B cell (primary cell): ENCODE results near the gene PTGDR2. TPM values are rescaled to one million over a fixed set of nuclear protein-coding genes. Genes with fewer than 3 reads are reported as not detected.

ENCODE experiments used
- ATAC-seq: fragments of 200-7000 bp; cut with Tn5 transposase; one replicate; pipeline ENCODE4 v1.10.0; 2021; ENCODE audit warnings: low read depth, mild to moderate bottlenecking, moderate number of reproducible peaks, moderate library complexity
- CTCF ChIA-PET: fragments of 350-600 bp; sonication (Branson Sonifier 250); formaldehyde crosslinking; loops from one replicate; lab custom pipeline; 2021; ENCODE audit warnings: antibody characterized with exemption, inconsistent platforms; lab: Charles Lee
- POLR2A ChIA-PET: fragments of 350-600 bp; sonication (Branson Sonifier 250); formaldehyde crosslinking; loops from one replicate; lab custom pipeline; 2021; ENCODE audit warnings: antibody characterized with exemption; lab: Charles Lee
- DNase-seq: peaks from one replicate; pipeline ENCODE4 v3.0.0; 2013
- H2AFZ ChIP-seq: 2 replicates; pipeline ENCODE4 v1.6.1; 2012; ENCODE audit warnings: mild to moderate bottlenecking, low read depth, low read length; ENCODE audit not compliant: insufficient read depth, poor library complexity, severe bottlenecking
- H3K27ac ChIP-seq, 2 donors: 1 replicate in 1 of 2; 2 replicates in 1 of 2; pipeline ENCODE4 v1.5.1; 2012 to 2013; ENCODE audit warnings: low read length in 2 of 2, mild to moderate bottlenecking in 2 of 2, moderate library complexity in 1 of 2
- H3K27me3 ChIP-seq, 4 experiments: fragments of 200-600 bp in 1 of 4; sonication (generic) in 1 of 4; replicated peaks in 1 of 4; 1 replicate in 2 of 4; 2 replicates in 2 of 4; pipeline versions ENCODE4 v1.6.1 to v1.7.0; 2013 to 2016; ENCODE audit warnings: low read length in 3 of 4, mild to moderate bottlenecking in 2 of 4, mixed read lengths in 1 of 4, moderate library complexity in 1 of 4; ENCODE audit not compliant: insufficient read depth in 4 of 4, control insufficient read depth in 3 of 4; ENCODE audit errors: control extremely low read depth in 1 of 4
- H3K36me3 ChIP-seq, 2 experiments: replicated peaks in 1 of 2; 1 replicate in 1 of 2; 2 replicates in 1 of 2; pipeline versions ENCODE4 v1.6.1 to v1.7.1; 2013; ENCODE audit warnings: low read length in 1 of 2; ENCODE audit not compliant: insufficient read depth in 2 of 2, control insufficient read depth in 1 of 2; ENCODE audit errors: control extremely low read depth in 1 of 2, extremely low read depth in 1 of 2
- H3K4me1 ChIP-seq, 2 donors: fragments of 200-600 bp in 1 of 2; sonication (generic) in 1 of 2; 1 replicate in 1 of 2; 2 replicates in 1 of 2; pipeline versions ENCODE4 v1.5.1 to v1.6.1; 2013 to 2017; ENCODE audit warnings: low read length in 2 of 2; ENCODE audit not compliant: control insufficient read depth in 2 of 2, insufficient read depth in 2 of 2
- H3K4me2 ChIP-seq: replicated peaks from 2 replicates; pipeline ENCODE3; 2012; ENCODE audit warnings: mild to moderate bottlenecking, low read depth, low read length; ENCODE audit not compliant: poor library complexity, severe bottlenecking
- H3K4me3 ChIP-seq, 5 experiments: fragments of 200-600 bp in 1 of 5; sonication (generic) in 1 of 5; 1 replicate in 3 of 5; 2 replicates in 2 of 5; pipeline versions ENCODE4 v1.5.1 to v1.7.0; 2011 to 2016; ENCODE audit warnings: low read length in 4 of 5, mild to moderate bottlenecking in 4 of 5, low read depth in 2 of 5, control low read depth in 1 of 5, moderate library complexity in 1 of 5; ENCODE audit not compliant: insufficient read depth in 1 of 5; ENCODE audit errors: control extremely low read depth in 1 of 5, extremely low read depth in 1 of 5
- H3K79me2 ChIP-seq: fragments of 200-600 bp; sonication (generic); one replicate; pipeline ENCODE4 v1.6.0; 2016; ENCODE audit warnings: low read length; ENCODE audit not compliant: control insufficient read depth, insufficient read depth
- H3K9ac ChIP-seq: fragments of 200-600 bp; sonication (generic); 2 replicates; pipeline ENCODE4 v1.6.1; 2017; ENCODE audit warnings: mild to moderate bottlenecking, low read length, moderate library complexity
- H3K9me3 ChIP-seq, 3 donors: one replicate each; pipeline versions ENCODE4 v1.6.1 to v1.7.1; 2013; ENCODE audit warnings: low read length in 2 of 3; ENCODE audit not compliant: control insufficient read depth in 2 of 3, insufficient read depth in 1 of 3; ENCODE audit errors: control extremely low read depth in 1 of 3
- H4K20me1 ChIP-seq: 2 replicates; pipeline ENCODE4 v1.6.0; 2012; ENCODE audit warnings: mild to moderate bottlenecking, low read length; ENCODE audit not compliant: insufficient read depth, control insufficient read depth, poor library complexity, severe bottlenecking
- H3K27ac Mint-ChIP-seq: one replicate; pipeline ENCODE4 v1.8.0; 2021; ENCODE audit warnings: mixed read lengths
- H3K27me3 Mint-ChIP-seq: one replicate; pipeline ENCODE4 v1.8.0; 2021; ENCODE audit warnings: mixed read lengths
- H3K4me1 Mint-ChIP-seq: one replicate; pipeline ENCODE4 v1.8.0; 2021; ENCODE audit warnings: mixed read lengths
- H3K4me3 Mint-ChIP-seq: one replicate; pipeline ENCODE4 v1.8.0; 2021; ENCODE audit warnings: mixed read lengths
- H3K9me3 Mint-ChIP-seq: one replicate; pipeline ENCODE4 v1.8.0; 2022; ENCODE audit warnings: mixed read lengths; ENCODE audit not compliant: insufficient read depth
- CTCF ChIP-seq: fragments of 200-600 bp; IDR thresholded peaks from one replicate; pipeline ENCODE4 v1.8.0; 2022; ENCODE audit warnings: antibody characterized with exemption, mild to moderate bottlenecking
- EZH2 ChIP-seq: IDR thresholded peaks from 2 replicates; pipeline ENCODE4 v1.6.1; 2012; ENCODE audit warnings: borderline replicate concordance, low read depth, mild to moderate bottlenecking, moderate library complexity, low read length; ENCODE audit not compliant: insufficient read depth, poor library complexity, severe bottlenecking
- WGBS: methylation state at CpG from one replicate; pipeline ENCODE4 v1.1.5; 2013; ENCODE audit warnings: missing lambda C conversion rate; ENCODE audit not compliant: insufficient coverage; 5-methylcytosine and 5-hydroxymethylcytosine counted together
- intact Hi-C: fragments of 100-400 bp; cut with micrococcal nuclease; formaldehyde crosslinking; loops from one replicate; pipeline ENCODE4 v1.10.0; 2022
- polyA plus RNA-seq: library from polyadenylated mRNA; depleted of rRNA; stranded (reverse); fragments of >200 nt; gene quantifications from 2 replicates; pipeline ENCODE4 v1.2.3, GENCODE V29; 2012
- total RNA-seq, 2 donors: library from RNA; stranded (reverse); fragments of 120-200 nt in 1 of 2; gene quantifications; 1 replicate in 1 of 2; 2 replicates in 1 of 2; pipeline versions ENCODE4 v1.2.3 to v1.2.4, GENCODE V29; 2013 to 2022

PTGDR2 gene
- total and polyA plus RNA-seq, 2 donors (not counting 1 experiment from before 2014, with no cell fraction given), result 0.03 TPM; not detected in 1

GRCh38 chr11:60835534-60835846 is 20.3 kb downstream of the PTGDR2 start:
- TF ChIP-seq CTCF (no peak), EZH2 (no peak)
- no peak overlapping the region for H3K4me3 Mint-ChIP-seq

GRCh38 chr11:60834742-60835533 is 20.8 kb downstream of the PTGDR2 start:
- H3K4me2 ChIP-seq, result no peak overlapping the region
- intact Hi-C loops, result loop anchor here (5.0 kb wide), 1 partner anchor 337 kb away; no protein-coding TSS in a partner anchor
- WGBS, result 85% methylated on average over 5 of the region's 7 CpGs
- TF ChIP-seq EZH2 (no peak), CTCF (no peak)
- no peaks in the 10 kb centered on the region for H3K9me3 ChIP-seq
- ATAC-seq (no peak), DNase-seq (no peak)
- CTCF ChIA-PET, result no interaction called here
- no peaks in the 10 kb centered on the region for H4K20me1 ChIP-seq
- Mint-ChIP-seq H3K27me3 (peaks cover 15% of the 10 kb centered on the region), H3K9me3 (no peaks in the 10 kb centered on the region), H3K4me1 (peaks cover 5% of the 10 kb centered on the region), H3K27ac (no peak overlapping the region), H3K4me3 (no peak overlapping the region)
- no peaks in the 10 kb centered on the region for H3K36me3 ChIP-seq
- peaks cover 0 to 5% of the 10 kb centered on the region in 2 donors for H3K4me1 ChIP-seq
- peaks cover 0 to 8% (median 0%) of the 10 kb centered on the region in 4 experiments for H3K27me3 ChIP-seq
- no peaks in the 10 kb centered on the region for H3K79me2 ChIP-seq
- H3K9ac ChIP-seq, result no peak overlapping the region
- H2AFZ ChIP-seq, result no peak overlapping the region
- H3K27ac ChIP-seq, result no peak overlapping the region
- POLR2A ChIA-PET, result no interaction called here
- no peak overlapping the region for H3K4me3 ChIP-seq

More at GRCh38 chr11:60835534-60835846, 20.3 kb downstream of the PTGDR2 start:
- POLR2A ChIA-PET, result no interaction called here
- DNase-seq (no peak), ATAC-seq (no peak)
- Histone ChIP-seq H3K27ac (no peak overlapping the region), H3K4me1 (peaks cover 0 to 5% of the 10 kb centered on the region in 2 donors), H3K36me3 (no peaks in the 10 kb centered on the region), H3K4me2 (no peak overlapping the region), H3K27me3 (peaks cover 0 to 8% (median 0%) of the 10 kb centered on the region in 4 experiments), H3K9ac (no peak overlapping the region), H4K20me1 (no peaks in the 10 kb centered on the region), H2AFZ (no peak overlapping the region), H3K9me3 (no peaks in the 10 kb centered on the region), H3K79me2 (no peaks in the 10 kb centered on the region), H3K4me3 (no peak overlapping the region)
- WGBS, result 17% methylated on average over 1 of the region's 3 CpGs
- H3K4me1 Mint-ChIP-seq, result peaks cover 7% of the 10 kb centered on the region
- CTCF ChIA-PET, result no interaction called here
- H3K27ac Mint-ChIP-seq, result no peak overlapping the region
- intact Hi-C loops, result no loop called here
- no peaks in the 10 kb centered on the region for H3K9me3 Mint-ChIP-seq
- peaks cover 15% of the 10 kb centered on the region for H3K27me3 Mint-ChIP-seq
